HepG2 (cell line): Measurements from ENCODE around the gene SEZ6. TPM values are rescaled to one million over a fixed set of nuclear protein-coding genes. Genes with fewer than 3 reads are reported as not detected.

Experiments used
- ATAC-seq: fragments of 200-7000 bp; cut with Tn5 transposase; 3 replicates; pipeline ENCODE4 v1.9.1; 2020; ENCODE audit warnings: mild to moderate bottlenecking, moderate library complexity
- BruUV-seq: library from RNA; stranded (reverse); fragments of 400-500 nt; replicated peaks from 2 replicates; lab custom pipeline; 2021; lab: Mats Ljungman, UMichigan
- CTCF ChIA-PET: fragments of 300-600 bp; formaldehyde crosslinking; extraction: SDS; loops from one replicate; lab custom pipeline; 2021; ENCODE audit warnings: low total read pairs, inconsistent platforms, low intra/inter-chr PET ratio; lab: Yijun Ruan, JAX
- POLR2A ChIA-PET: fragments of 350-600 bp; sonication (Branson Sonifier 250); formaldehyde crosslinking; loops from one replicate; lab custom pipeline; 2020; ENCODE audit warnings: antibody characterized with exemption, inconsistent platforms; lab: Yijun Ruan, JAX
- DNase-seq: peaks from one replicate; pipeline ENCODE4 v3.0.0-alpha.2; 2015; ENCODE audit warnings: low spot score
- FAIRE-seq: peaks from 3 replicates; lab custom pipeline; 2011; peaks lifted over from hg19 to GRCh38; lab: Jason Lieb, UNC
- H2AFZ ChIP-seq: one replicate; pipeline ENCODE4 v1.6.1; 2011; ENCODE audit warnings: low read length, inconsistent platforms
- H3K27ac ChIP-seq: fragments of 300-600 bp; 3 replicates; pipeline ENCODE4 v1.8.0; 2011; ENCODE audit warnings: mixed run types, mild to moderate bottlenecking, mixed read lengths, low read length, inconsistent platforms; ENCODE audit not compliant: insufficient read depth; ENCODE audit errors: extremely low read length
- H3K27me3 ChIP-seq, 2 experiments: fragments of 200-600 bp in 1 of 2; 2 replicates in 1 of 2; 3 replicates in 1 of 2; pipeline versions ENCODE4 v1.6.0 to v1.8.0; 2011; ENCODE audit warnings: low read length in 2 of 2, mild to moderate bottlenecking in 2 of 2, moderate library complexity in 2 of 2, inconsistent platforms in 1 of 2; ENCODE audit not compliant: insufficient read depth in 2 of 2, control insufficient read depth in 1 of 2
- H3K36me3 ChIP-seq, 2 experiments: fragments of 200-600 bp in 1 of 2; replicated peaks in 1 of 2; 2 replicates in 1 of 2; 3 replicates in 1 of 2; pipeline versions ENCODE4 v1.5.1 to v1.8.0; 2011; ENCODE audit warnings: low read length in 2 of 2, inconsistent platforms in 1 of 2; ENCODE audit not compliant: insufficient read depth in 2 of 2, control insufficient read depth in 1 of 2
- H3K4me1 ChIP-seq: 2 replicates; pipeline ENCODE4 v1.5.1; 2012; ENCODE audit warnings: low read length, inconsistent platforms; ENCODE audit not compliant: insufficient read depth
- H3K4me2 ChIP-seq: 2 replicates; pipeline ENCODE4 v1.6.0; 2011; ENCODE audit warnings: low read depth, low read length, inconsistent platforms
- H3K4me3 ChIP-seq, 3 experiments: fragments of 200-600 bp in 1 of 3; sonication (generic), shearing (Covaris generic) in 1 of 3; replicated peaks in 1 of 3; 2 replicates each; pipeline ENCODE4 v1.5.1; 2011 to 2016; ENCODE audit warnings: low read length in 3 of 3, inconsistent platforms in 2 of 3, low read depth in 2 of 3, mild to moderate bottlenecking in 2 of 3, control low read depth in 1 of 3, mixed read lengths in 1 of 3; ENCODE audit not compliant: insufficient read depth in 1 of 3
- H3K79me2 ChIP-seq: one replicate; pipeline ENCODE4 v1.6.1; 2011; ENCODE audit warnings: low read length, inconsistent platforms; ENCODE audit not compliant: insufficient read depth
- H3K9ac ChIP-seq: 2 replicates; pipeline ENCODE4 v1.6.0; 2011; ENCODE audit warnings: mild to moderate bottlenecking, low read depth, low read length, inconsistent platforms; ENCODE audit not compliant: insufficient read depth
- H3K9me3 ChIP-seq: 2 replicates; pipeline ENCODE4 v1.5.1; 2012; ENCODE audit warnings: mild to moderate bottlenecking, low read length
- H4K20me1 ChIP-seq: 2 replicates; pipeline ENCODE4 v1.6.0; 2011; ENCODE audit warnings: inconsistent platforms, mild to moderate bottlenecking, low read length, moderate library complexity; ENCODE audit not compliant: insufficient read depth
- BCL6 ChIP-seq: IDR thresholded peaks from 2 replicates; pipeline ENCODE4 v1.6.1; 2016; ENCODE audit warnings: missing genetic modification reagents, missing compliant biosample characterization
- CREM ChIP-seq, 2 experiments: sonication (generic) in 1 of 2; formaldehyde crosslinking in 1 of 2; IDR thresholded peaks; 2 replicates each; pipeline versions ENCODE4 v1.4.0 to v1.6.1; 2016 to 2020; ENCODE audit warnings: antibody characterized with exemption in 1 of 2, mild to moderate bottlenecking in 1 of 2, missing genetic modification reagents in 1 of 2
- JDP2 ChIP-seq: sonication (generic); formaldehyde crosslinking; IDR thresholded peaks from 2 replicates; pipeline ENCODE4 v1.8.1; 2022; ENCODE audit warnings: missing genetic modification reagents, borderline replicate concordance
- MIXL1 ChIP-seq: IDR thresholded peaks from 2 replicates; pipeline ENCODE4 v1.6.1; 2016
- NCOR1 ChIP-seq: fragments of 200-600 bp; sonication (generic); IDR thresholded peaks from 2 replicates; pipeline ENCODE4 v1.7.0; 2017; ENCODE audit warnings: antibody characterized with exemption, low read length, borderline replicate concordance
- NFE2L1 ChIP-seq: sonication (generic); formaldehyde crosslinking; IDR thresholded peaks from 2 replicates; pipeline ENCODE4 v1.4.0; 2020; ENCODE audit warnings: missing genetic modification reagents, mild to moderate bottlenecking, borderline replicate concordance
- SP5 ChIP-seq: IDR thresholded peaks from 2 replicates; pipeline ENCODE4 v1.6.1; 2016; ENCODE audit warnings: low read depth, borderline replicate concordance
- TAF15 ChIP-seq: fragments of 200-400 bp; formaldehyde crosslinking; IDR thresholded peaks from one replicate; pipeline ENCODE4 v1.6.1; 2018; ENCODE audit warnings: mild to moderate bottlenecking, low read depth, low read length; ENCODE audit not compliant: poor library complexity, severe bottlenecking
- ZNF205 ChIP-seq: IDR thresholded peaks from 2 replicates; pipeline ENCODE4 v1.6.1; 2018; ENCODE audit warnings: missing biosample characterization, missing genetic modification reagents
- ZNF317 ChIP-seq: sonication (generic); formaldehyde crosslinking; IDR thresholded peaks from 2 replicates; pipeline ENCODE4 v1.5.0; 2020; ENCODE audit warnings: mild to moderate bottlenecking, missing genetic modification reagents
- ZNF331 ChIP-seq: sonication (generic); formaldehyde crosslinking; IDR thresholded peaks from 2 replicates; pipeline ENCODE4 v1.4.0; 2020; ENCODE audit warnings: missing genetic modification reagents
- ZNF713 ChIP-seq: sonication (generic); formaldehyde crosslinking; IDR thresholded peaks from 2 replicates; pipeline ENCODE4 v1.4.0; 2020; ENCODE audit warnings: mild to moderate bottlenecking, missing genetic modification reagents
- whole genome bisulfite sequencing: methylation state at CpG from one replicate; pipeline ENCODE4 v1.1.6; 2017; ENCODE audit warnings: low lambda C conversion rate; 5-methylcytosine and 5-hydroxymethylcytosine counted together
- in situ Hi-C: cut with HindIII; loops from 2 replicates; pipeline ENCODE4 v1.10.0; 2017; ENCODE audit warnings: low pct_unique_long_range_greater_than_20kb; ENCODE audit not compliant: extremely low pct_ligation_motif_present
- intact Hi-C: fragments of 100-400 bp; cut with micrococcal nuclease; formaldehyde crosslinking; loops from one replicate; pipeline ENCODE4 v1.10.0; 2022; ENCODE audit not compliant: unreplicated experiment
- polyA plus RNA-seq, 8 experiments: library from polyadenylated mRNA; depleted of rRNA in 3 of 8; stranded (reverse) in 7 of 8; unstranded in 1 of 8; fragments of >200 nt; fragmentation: Illumina TruSeq in 4 of 8; extraction: Trizol in 4 of 8; gene quantifications; 2 replicates each; pipeline versions ENCODE4 v1.2.1 to v1.2.3, GENCODE V29; 2011 to 2016; ENCODE audit warnings: low read depth in 4 of 8, missing spikeins in 1 of 8, mixed read lengths in 1 of 8; ENCODE audit not compliant: insufficient read depth in 1 of 8
- total RNA-seq, 5 experiments: library from RNA; depleted of rRNA; stranded (reverse); fragments of >200 nt; fragmentation: Illumina TruSeq; extraction: Trizol; gene quantifications; 2 replicates each; pipeline ENCODE4 v1.2.3, GENCODE V29; 2016; ENCODE audit warnings: low read depth in 1 of 5
- TF ChIP-seq, protein P1 (sequence below): sonication (generic); formaldehyde crosslinking; IDR thresholded peaks from 2 replicates; pipeline ENCODE4 v1.4.0; 2020; ENCODE audit warnings: mild to moderate bottlenecking, missing genetic modification reagents
- TF ChIP-seq, protein P2 (sequence below): sonication (generic); formaldehyde crosslinking; IDR thresholded peaks from 2 replicates; pipeline ENCODE4 v1.5.0; 2020; ENCODE audit warnings: missing genetic modification reagents, mild to moderate bottlenecking, borderline replicate concordance
- TF ChIP-seq, protein P3 (sequence below): IDR thresholded peaks from 2 replicates; pipeline ENCODE4 v1.4.0; 2020; ENCODE audit warnings: mild to moderate bottlenecking, missing genetic modification reagents

The SEZ6 gene
- total and polyA plus RNA-seq, 2 of the 13 experiments (the other 11 are each of a cell fraction or from before 2014, with no cell fraction given): not detected

DNA sequence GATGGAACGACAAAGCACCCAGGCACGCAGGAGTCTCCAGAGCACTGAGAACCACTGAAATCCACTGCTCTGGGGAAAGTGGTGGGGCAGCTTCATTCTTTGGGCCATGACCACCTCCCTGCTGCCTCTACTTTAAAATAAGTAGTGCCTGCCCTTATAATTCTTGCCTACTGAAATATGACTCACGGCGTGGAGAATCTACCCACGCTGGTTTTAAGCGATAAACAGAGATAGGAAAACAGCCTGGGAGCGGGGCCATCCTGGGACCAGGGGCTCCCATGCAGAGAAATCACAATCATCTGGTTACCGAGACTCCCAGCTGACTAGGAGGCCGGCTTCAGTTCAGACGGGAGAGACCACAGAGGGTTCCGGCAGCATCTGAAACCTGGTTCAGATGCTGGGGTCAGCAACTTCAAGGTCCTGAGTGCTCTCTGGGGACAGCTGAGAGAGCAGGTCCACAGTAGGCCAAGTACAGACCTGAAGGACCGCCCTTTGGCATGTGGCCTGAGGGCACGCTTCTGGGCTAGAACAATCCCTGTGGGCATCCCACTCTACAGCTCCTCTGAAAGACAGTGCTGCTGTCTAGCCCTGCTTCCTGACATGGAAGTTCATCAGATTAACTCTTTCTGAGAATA is 94.3 kb downstream of the SEZ6 start:
- Histone ChIP-seq H3K27me3 (no peaks in the 10 kb centered on the region), H3K4me3 (no peak overlapping the region), H3K9me3 (no peaks in the 10 kb centered on the region), H4K20me1 (peaks cover 4% of the 10 kb centered on the region; the same call in 1 of the 2 replicates), H3K4me2 (no peak overlapping the region), H3K9ac (no peak overlapping the region), H3K27ac (peak overlapping the region; percentile 10), H3K4me1 (peaks cover 61% of the 10 kb centered on the region), H3K79me2 (no peaks in the 10 kb centered on the region), H3K36me3 (peaks cover 35 to 84% of the 10 kb centered on the region in 2 experiments), H2AFZ (no peak overlapping the region)
- DNase-seq (no peak), FAIRE-seq (no peak), ATAC-seq (no peak)
- ChIA-PET CTCF (interaction anchor here (1.1 kb wide), 1 partner anchor 8 kb away, joined by 4 read pairs; the partner anchor contains the start of gene DHRS13), POLR2A (no interaction called here)
- 99% methylated on average over 10 of the region's 13 CpGs for WGBS
- in situ Hi-C loops: loop anchor here (5.0 kb wide), 1 partner anchor 36 kb away; no protein-coding TSS in a partner anchor
- intact Hi-C loops: no loop called here
- no TSS peak for BruUV-seq
- TF ChIP-seq NCOR1 (no peak), ZNF205 (CRISPR knock-in tag) (no peak), SP5 (CRISPR knock-in tag) (no peak), TAF15 (no peak), ZNF331 (no peak), BCL6 (CRISPR knock-in tag) (no peak), JDP2 (no peak), MIXL1 (CRISPR knock-in tag) (no peak), NFE2L1 (CRISPR knock-in tag) (no peak), CREM (IDR thresholded peaks at IDR 0.05) (no peak), CREM (CRISPR knock-in tag; IDR thresholded peaks at IDR 0.05) (no peak), ZNF713 (CRISPR knock-in tag) (no peak), ZNF317 (CRISPR knock-in tag) (no peak)
- TF ChIP-seq, protein P1, sequence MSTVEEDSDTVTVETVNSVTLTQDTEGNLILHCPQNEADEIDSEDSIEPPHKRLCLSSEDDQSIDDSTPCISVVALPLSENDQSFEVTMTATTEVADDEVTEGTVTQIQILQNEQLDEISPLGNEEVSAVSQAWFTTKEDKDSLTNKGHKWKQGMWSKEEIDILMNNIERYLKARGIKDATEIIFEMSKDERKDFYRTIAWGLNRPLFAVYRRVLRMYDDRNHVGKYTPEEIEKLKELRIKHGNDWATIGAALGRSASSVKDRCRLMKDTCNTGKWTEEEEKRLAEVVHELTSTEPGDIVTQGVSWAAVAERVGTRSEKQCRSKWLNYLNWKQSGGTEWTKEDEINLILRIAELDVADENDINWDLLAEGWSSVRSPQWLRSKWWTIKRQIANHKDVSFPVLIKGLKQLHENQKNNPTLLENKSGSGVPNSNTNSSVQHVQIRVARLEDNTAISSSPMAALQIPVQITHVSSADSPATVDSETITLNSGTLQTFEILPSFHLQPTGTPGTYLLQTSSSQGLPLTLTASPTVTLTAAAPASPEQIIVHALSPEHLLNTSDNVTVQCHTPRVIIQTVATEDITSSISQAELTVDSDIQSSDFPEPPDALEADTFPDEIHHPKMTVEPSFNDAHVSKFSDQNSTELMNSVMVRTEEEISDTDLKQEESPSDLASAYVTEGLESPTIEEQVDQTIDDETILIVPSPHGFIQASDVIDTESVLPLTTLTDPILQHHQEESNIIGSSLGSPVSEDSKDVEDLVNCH (CRISPR knock-in tag): no peak
- TF ChIP-seq, protein P2, sequence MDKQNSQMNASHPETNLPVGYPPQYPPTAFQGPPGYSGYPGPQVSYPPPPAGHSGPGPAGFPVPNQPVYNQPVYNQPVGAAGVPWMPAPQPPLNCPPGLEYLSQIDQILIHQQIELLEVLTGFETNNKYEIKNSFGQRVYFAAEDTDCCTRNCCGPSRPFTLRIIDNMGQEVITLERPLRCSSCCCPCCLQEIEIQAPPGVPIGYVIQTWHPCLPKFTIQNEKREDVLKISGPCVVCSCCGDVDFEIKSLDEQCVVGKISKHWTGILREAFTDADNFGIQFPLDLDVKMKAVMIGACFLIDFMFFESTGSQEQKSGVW (CRISPR knock-in tag): no peak
- TF ChIP-seq, protein P3, sequence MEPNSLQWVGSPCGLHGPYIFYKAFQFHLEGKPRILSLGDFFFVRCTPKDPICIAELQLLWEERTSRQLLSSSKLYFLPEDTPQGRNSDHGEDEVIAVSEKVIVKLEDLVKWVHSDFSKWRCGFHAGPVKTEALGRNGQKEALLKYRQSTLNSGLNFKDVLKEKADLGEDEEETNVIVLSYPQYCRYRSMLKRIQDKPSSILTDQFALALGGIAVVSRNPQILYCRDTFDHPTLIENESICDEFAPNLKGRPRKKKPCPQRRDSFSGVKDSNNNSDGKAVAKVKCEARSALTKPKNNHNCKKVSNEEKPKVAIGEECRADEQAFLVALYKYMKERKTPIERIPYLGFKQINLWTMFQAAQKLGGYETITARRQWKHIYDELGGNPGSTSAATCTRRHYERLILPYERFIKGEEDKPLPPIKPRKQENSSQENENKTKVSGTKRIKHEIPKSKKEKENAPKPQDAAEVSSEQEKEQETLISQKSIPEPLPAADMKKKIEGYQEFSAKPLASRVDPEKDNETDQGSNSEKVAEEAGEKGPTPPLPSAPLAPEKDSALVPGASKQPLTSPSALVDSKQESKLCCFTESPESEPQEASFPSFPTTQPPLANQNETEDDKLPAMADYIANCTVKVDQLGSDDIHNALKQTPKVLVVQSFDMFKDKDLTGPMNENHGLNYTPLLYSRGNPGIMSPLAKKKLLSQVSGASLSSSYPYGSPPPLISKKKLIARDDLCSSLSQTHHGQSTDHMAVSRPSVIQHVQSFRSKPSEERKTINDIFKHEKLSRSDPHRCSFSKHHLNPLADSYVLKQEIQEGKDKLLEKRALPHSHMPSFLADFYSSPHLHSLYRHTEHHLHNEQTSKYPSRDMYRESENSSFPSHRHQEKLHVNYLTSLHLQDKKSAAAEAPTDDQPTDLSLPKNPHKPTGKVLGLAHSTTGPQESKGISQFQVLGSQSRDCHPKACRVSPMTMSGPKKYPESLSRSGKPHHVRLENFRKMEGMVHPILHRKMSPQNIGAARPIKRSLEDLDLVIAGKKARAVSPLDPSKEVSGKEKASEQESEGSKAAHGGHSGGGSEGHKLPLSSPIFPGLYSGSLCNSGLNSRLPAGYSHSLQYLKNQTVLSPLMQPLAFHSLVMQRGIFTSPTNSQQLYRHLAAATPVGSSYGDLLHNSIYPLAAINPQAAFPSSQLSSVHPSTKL: no peak
